Hepatocyte (in vitro differentiated cells): Measurements from ENCODE around the gene SDCBP2.

ENCODE experiments used
- CTCF ChIP-seq: fragments of 200-600 bp; sonication (generic); IDR thresholded peaks from 2 replicates; pipeline ENCODE4 v1.5.1; 2016; ENCODE audit warnings: antibody characterized with exemption, mild to moderate bottlenecking; ENCODE audit not compliant: poor library complexity
- EZH2 ChIP-seq: fragments of 200-600 bp; sonication (generic); IDR thresholded peaks from 2 replicates; pipeline ENCODE4 v1.6.1; 2016; ENCODE audit warnings: antibody characterized with exemption, mild to moderate bottlenecking, borderline replicate concordance

GRCh38 chr20:1326031-1326930, 2.7 kb downstream of the SDCBP2 start:
- no peak for TF ChIP-seq CTCF
- TF ChIP-seq EZH2: no peak
